NB4 (cell line): ENCODE results near the gene BPTF.

ENCODE experiments used
- MYC ChIP-seq: IDR thresholded peaks from 2 replicates; pipeline ENCODE4 v1.6.1; 2011; ENCODE audit warnings: low read depth, low read length
- POLR2A ChIP-seq: IDR thresholded peaks from 2 replicates; pipeline ENCODE4 v1.6.1; 2011; ENCODE audit warnings: mild to moderate bottlenecking; ENCODE audit not compliant: insufficient read length; ENCODE audit errors: extremely low read depth
- TF ChIP-seq, protein P1 (sequence below): IDR thresholded peaks from one replicate; pipeline ENCODE4 v1.5.1; 2012; ENCODE audit warnings: low read depth, low read length
- TF ChIP-seq, protein P2 (sequence below): IDR thresholded peaks from 2 replicates; pipeline ENCODE4 v1.6.1; 2011; ENCODE audit warnings: low read depth, low read length

DNA sequence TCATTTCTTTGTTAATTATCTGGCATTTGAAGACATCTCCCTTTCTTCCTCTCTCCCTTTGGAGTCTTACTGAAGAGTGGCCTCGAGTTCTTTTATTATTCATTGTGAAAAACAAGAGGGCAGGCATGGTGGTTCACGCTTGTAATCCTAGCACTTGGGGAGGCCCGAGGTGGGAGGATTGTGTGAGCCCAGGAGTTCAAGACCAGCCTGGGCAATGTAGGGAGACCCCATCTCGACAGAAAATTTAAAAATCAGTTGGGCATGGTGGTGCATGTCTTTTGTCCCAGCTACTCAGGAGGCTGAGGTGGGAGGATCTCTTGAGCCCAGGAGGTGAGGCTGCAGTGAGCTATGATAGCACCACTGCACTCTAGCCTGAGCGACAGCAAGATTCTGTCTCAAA, 20.1 kb downstream of the BPTF start:
- TF ChIP-seq, protein P1, sequence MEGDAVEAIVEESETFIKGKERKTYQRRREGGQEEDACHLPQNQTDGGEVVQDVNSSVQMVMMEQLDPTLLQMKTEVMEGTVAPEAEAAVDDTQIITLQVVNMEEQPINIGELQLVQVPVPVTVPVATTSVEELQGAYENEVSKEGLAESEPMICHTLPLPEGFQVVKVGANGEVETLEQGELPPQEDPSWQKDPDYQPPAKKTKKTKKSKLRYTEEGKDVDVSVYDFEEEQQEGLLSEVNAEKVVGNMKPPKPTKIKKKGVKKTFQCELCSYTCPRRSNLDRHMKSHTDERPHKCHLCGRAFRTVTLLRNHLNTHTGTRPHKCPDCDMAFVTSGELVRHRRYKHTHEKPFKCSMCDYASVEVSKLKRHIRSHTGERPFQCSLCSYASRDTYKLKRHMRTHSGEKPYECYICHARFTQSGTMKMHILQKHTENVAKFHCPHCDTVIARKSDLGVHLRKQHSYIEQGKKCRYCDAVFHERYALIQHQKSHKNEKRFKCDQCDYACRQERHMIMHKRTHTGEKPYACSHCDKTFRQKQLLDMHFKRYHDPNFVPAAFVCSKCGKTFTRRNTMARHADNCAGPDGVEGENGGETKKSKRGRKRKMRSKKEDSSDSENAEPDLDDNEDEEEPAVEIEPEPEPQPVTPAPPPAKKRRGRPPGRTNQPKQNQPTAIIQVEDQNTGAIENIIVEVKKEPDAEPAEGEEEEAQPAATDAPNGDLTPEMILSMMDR, result no peak
- TF ChIP-seq POLR2A (no peak), MYC (no peak)
- TF ChIP-seq, protein P2, sequence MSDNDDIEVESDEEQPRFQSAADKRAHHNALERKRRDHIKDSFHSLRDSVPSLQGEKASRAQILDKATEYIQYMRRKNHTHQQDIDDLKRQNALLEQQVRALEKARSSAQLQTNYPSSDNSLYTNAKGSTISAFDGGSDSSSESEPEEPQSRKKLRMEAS, result no peak
